NCI-H2171 treated with DMSO at 0.1 percent for 48 hours (cell line): Measurements from ENCODE around the gene GPR146.

Source experiments
- DNase-seq: peaks from one replicate; lab custom pipeline; 2025; lab: John Stamatoyannopoulos, UW

The GPR146 gene

GRCh38 chr7:1011297-1012003 lies 32.9 kb upstream of the GPR146 start:
- no peak for DNase-seq

- DNase-seq: no peak
Measured at GRCh38 chr7:1012004-1012715, 32.2 kb upstream of the GPR146 start.

GRCh38 chr7:1012716-1013095 lies 31.6 kb upstream of the GPR146 start:
- DNase-seq: no peak

GRCh38 chr7:1013581-1013980 lies 30.8 kb upstream of the GPR146 start:
- DNase-seq: no peak

GRCh38 chr7:1014681-1015080 lies 29.7 kb upstream of the GPR146 start:
- no peak for DNase-seq

DNA sequence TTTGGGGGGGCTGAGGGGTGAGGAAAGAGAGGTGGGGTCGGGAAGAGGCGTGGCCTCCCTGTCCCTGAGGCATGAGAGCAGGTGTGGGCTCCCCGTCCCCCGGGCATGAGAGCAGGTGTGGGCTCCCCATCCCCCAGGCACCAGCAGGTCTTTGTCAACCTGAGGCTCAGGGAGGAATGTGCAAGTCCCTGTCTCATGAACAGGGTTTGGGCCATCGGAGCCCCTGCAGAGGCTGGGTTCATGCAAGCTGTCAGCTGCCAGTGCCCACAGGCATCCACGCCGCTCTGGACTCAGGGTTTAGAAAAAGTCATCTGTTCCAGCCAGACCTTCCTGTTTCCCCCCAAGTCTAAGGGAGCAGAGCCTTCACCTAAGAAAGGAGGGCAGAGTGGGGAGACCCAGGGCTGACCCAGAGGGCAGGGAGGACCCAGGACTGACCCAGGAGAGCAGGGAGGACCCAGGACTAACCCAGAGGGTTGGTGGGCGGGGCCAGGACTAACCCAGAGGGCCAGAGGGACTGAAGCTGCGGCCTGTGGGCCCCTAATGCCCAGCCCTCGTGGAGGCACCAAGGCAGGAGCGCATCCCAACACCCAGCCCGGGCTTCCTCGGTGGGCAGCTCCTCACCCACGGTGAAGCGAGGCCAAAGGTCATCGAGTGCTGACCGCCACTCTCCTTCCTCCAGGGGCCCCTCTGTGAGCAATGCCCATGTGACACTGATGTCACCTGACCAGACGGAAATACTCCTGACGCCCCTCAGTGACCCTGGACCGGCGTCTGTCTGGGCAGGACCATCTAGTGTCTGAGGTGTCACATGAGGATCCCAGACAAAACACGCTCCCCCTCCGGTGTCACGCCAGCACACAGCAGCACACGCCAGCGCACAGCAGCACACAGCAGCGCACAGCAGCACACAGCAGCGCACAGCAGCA lies 28.9 kb upstream of the GPR146 start:
- peak; percentile 14 for DNase-seq

DNA sequence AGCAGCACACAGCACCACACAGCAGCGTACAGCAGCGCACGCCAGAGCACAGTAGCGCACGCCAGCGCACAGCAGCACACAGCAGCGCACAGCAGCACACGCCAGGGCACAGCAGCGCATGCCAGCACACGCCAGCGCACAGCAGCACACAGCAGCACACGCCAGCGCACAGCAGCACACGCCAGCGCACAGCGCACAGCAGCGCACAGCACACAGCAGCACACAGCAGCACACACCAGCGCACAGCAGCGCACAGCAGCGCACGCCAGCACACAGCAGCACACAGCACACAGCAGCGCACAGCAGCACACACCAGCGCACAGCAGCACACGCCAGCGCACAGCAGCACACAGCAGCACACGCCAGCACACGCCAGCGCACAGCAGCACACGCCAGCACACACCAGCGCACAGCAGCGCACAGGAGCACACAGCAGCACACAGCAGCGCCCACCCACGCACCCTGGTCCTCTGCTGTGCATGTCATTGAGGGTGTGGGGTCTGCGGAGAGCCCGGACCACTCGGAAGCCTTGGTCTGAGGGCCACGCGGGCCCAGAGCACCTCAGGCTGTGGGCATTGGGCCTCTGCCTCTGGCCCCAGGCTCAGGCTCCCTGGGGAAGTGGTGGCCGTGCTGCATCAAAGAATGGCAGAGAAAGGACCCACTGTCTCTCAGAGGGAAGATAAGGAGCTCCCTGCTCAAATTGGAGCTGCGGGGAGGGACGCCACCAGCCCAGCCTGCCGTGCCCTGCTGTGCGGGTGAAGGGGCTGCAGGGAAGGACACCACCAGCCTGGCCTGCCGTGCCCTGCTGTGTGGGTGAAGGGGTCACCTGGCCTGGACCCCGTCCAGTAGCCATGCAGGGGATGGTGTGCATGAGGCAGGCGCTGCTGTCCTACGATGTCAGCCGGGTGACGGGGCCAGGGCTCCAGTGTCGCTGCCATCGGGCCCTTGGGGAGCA lies 27.5 kb upstream of the GPR146 start:
- DNase-seq: no peak

- no peak for DNase-seq
Measured at GRCh38 chr7:1017586-1018333, 26.6 kb upstream of the GPR146 start.

DNA sequence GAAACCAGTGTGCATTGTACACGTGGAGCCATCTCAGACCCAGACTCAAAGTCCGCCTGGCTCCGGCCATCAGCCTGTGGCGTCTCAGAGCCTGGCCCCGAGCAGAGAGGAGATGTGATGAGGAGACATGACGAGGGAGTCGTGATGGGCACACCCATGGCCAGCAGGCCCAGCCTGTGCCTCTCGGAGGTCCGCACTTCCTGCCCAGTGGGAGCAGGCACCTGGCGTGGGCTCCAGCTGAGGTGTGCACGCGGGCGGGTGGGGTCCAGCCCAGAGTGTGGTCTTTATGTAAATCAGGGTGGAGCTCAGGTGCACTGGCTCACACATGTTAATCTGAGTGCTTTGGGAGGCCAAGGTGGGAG lies 26.0 kb upstream of the GPR146 start:
- no peak for DNase-seq

GRCh38 chr7:1019255-1019785 lies 25.0 kb upstream of the GPR146 start:
- DNase-seq: no peak

DNA sequence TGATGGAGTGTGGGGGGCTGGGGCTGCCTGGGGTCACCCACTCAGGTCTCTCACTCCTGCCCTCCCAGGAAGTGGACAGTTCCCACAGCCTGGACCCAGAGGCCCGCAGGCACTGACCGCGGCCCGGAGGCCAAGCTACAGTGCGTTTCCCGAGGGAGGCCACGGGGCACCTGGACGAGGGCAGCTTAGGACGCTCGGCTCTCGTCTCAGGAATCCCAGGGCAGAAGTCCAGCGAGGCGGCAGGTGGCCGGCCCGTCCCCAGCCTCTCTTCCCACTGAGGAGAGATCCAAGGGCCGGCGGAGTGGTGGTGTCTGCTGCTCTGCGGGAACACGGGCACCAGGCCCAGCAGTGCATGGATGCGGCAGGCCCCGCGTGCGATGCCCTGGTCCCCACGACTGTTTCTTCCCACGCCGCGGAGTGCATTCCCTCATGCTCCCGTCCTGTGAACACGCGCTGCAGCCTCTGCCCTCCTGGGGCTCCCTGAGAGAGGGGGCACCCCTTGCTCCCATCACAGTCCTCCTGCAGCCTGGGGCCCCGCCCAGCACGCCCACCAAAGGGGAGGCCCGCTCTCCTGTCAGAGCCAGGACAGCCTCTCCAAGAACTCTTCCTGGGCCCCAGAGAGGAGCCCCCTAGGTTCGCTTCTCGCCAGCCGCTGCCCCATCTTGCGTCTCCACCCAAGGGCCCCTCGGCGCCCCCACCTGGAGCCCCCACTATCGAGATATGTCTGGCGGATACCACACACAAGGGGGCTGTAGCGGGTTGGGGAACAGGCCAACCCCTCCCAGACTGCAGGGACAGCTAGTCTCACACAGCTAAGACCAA lies 24.3 kb upstream of the GPR146 start:
- DNase-seq: no peak

GRCh38 chr7:1020849-1021251 lies 23.5 kb upstream of the GPR146 start:
- DNase-seq: no peak

- DNase-seq: no peak
Measured at GRCh38 chr7:1021366-1021765, 23.0 kb upstream of the GPR146 start.

- no peak for DNase-seq
Measured at GRCh38 chr7:1021931-1022330, 22.4 kb upstream of the GPR146 start.

- no peak for DNase-seq
Measured at GRCh38 chr7:1022356-1022755, 22.0 kb upstream of the GPR146 start.

DNA sequence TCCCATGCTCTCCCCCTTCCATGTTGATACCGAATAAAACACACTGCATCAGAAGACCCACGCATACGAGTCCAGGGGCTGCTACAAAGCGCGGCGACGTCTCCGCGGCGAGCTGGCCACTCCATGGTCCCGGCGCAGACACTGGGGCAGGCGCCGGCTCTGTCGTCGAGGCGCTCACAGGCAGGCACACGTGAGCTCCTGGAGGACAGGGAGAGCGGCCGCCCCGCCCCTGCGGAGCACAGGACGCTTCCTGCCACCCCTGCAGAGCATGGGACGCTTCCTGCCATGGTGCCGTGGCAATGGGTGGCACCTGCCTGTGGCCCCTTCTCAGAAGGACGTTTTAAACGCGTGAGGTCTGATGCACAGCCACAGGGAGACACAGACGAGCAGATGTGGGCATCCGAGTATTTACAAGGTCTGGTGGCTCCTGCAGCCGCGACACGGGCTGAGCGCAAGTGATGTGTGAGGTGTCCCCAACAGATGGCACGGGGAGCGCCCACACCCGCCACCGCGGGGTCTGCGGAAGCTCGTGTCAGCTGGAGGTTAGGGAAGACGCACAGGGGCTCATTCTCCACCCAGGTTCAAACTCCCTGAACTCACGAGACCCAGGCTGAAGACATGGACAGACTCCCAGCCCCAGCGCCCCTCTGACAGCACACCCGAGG lies 21.4 kb upstream of the GPR146 start:
- DNase-seq: peak; percentile 65

DNA sequence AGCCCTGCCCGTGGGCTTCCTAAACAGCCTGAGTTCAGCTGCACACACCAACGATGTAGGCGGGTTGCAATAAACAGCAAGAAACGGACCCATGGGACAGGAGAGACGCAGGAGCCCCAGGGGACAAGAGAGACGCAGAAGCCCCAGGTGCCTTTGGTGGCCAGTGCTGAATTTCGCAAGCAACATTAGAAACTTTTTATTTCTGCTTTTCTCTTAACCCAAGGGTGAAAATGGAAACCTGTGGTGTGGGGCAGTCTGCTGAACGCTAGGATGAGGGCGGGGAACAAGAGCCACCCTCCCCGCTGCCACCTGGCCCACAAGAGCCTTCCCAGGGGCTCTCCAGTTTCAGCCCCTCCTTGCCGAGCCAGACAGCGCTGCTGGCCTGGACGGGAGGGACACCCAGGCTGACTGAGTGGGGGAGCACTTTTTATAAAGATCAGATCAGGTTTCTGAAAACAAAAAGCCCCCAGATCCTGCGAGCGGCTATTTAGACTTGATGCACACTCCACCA lies 20.0 kb upstream of the GPR146 start:
- peak; percentile 84 for DNase-seq

DNA sequence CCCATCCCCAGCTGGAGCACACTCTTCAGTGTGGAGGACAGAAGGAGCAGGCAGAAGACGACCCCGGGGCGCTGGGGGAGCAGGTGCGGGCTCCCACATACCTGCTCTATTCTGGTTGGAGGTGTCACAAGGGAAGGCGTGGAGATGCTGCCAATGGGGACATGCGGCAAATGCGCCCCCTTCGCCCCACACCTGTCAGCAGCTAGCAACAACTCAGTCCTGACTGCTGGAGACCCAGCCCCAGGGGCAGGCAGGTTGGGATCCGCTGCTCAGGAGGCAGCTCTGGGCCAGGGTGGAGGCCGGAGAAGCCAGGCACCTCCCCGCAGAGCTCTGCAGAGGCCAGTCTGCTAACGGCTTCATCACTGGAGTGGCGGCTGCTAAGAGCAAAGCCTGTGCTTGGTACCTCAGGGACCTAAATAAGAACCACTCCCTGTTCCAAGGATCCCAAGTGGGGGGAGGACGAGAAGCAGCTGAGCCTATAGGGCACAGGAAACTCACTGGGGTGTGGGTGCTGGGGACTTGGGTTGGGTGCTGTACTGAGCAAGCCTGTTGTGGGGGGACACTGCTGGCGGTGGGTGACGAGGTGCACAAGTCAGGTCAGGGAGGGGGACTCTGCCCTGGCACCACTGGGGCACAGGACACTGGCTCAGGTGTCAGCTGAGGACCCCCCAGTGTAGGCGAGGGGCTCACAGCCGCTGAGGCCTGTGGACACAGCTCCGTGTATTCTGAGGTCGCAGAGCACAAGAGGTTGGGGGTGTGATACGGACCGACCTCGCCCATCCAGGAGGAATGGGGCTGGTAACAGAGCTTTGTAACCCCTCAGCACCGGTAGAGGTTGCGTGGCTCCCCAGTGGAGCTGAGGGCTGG lies 19.2 kb upstream of the GPR146 start:
- DNase-seq: no peak
